B cell (primary cell): ENCODE measurements around the gene ERRFI1. TPM values are rescaled to one million over a fixed set of nuclear protein-coding genes. Genes with fewer than 3 reads are reported as not detected.

Source experiments
- ATAC-seq: fragments of 200-7000 bp; cut with Tn5 transposase; one replicate; pipeline ENCODE4 v1.10.0; 2021; ENCODE audit warnings: low read depth, mild to moderate bottlenecking, moderate number of reproducible peaks, moderate library complexity
- CTCF ChIA-PET: fragments of 350-600 bp; sonication (Branson Sonifier 250); formaldehyde crosslinking; loops from one replicate; lab custom pipeline; 2021; ENCODE audit warnings: antibody characterized with exemption, inconsistent platforms; lab: Charles Lee
- POLR2A ChIA-PET: fragments of 350-600 bp; sonication (Branson Sonifier 250); formaldehyde crosslinking; loops from one replicate; lab custom pipeline; 2021; ENCODE audit warnings: antibody characterized with exemption; lab: Charles Lee
- DNase-seq: peaks from one replicate; pipeline ENCODE4 v3.0.0; 2013
- H2AFZ ChIP-seq: 2 replicates; pipeline ENCODE4 v1.6.1; 2012; ENCODE audit warnings: mild to moderate bottlenecking, low read depth, low read length; ENCODE audit not compliant: insufficient read depth, poor library complexity, severe bottlenecking
- H3K27ac ChIP-seq, 2 donors: 1 replicate in 1 of 2; 2 replicates in 1 of 2; pipeline ENCODE4 v1.5.1; 2012 to 2013; ENCODE audit warnings: low read length in 2 of 2, mild to moderate bottlenecking in 2 of 2, moderate library complexity in 1 of 2
- H3K27me3 ChIP-seq, 4 experiments: fragments of 200-600 bp in 1 of 4; sonication (generic) in 1 of 4; replicated peaks in 1 of 4; 1 replicate in 2 of 4; 2 replicates in 2 of 4; pipeline versions ENCODE4 v1.6.1 to v1.7.0; 2013 to 2016; ENCODE audit warnings: low read length in 3 of 4, mild to moderate bottlenecking in 2 of 4, mixed read lengths in 1 of 4, moderate library complexity in 1 of 4; ENCODE audit not compliant: insufficient read depth in 4 of 4, control insufficient read depth in 3 of 4; ENCODE audit errors: control extremely low read depth in 1 of 4
- H3K36me3 ChIP-seq, 2 experiments: replicated peaks in 1 of 2; 1 replicate in 1 of 2; 2 replicates in 1 of 2; pipeline versions ENCODE4 v1.6.1 to v1.7.1; 2013; ENCODE audit warnings: low read length in 1 of 2; ENCODE audit not compliant: insufficient read depth in 2 of 2, control insufficient read depth in 1 of 2; ENCODE audit errors: control extremely low read depth in 1 of 2, extremely low read depth in 1 of 2
- H3K4me1 ChIP-seq, 2 donors: fragments of 200-600 bp in 1 of 2; sonication (generic) in 1 of 2; 1 replicate in 1 of 2; 2 replicates in 1 of 2; pipeline versions ENCODE4 v1.5.1 to v1.6.1; 2013 to 2017; ENCODE audit warnings: low read length in 2 of 2; ENCODE audit not compliant: control insufficient read depth in 2 of 2, insufficient read depth in 2 of 2
- H3K4me2 ChIP-seq: replicated peaks from 2 replicates; pipeline ENCODE3; 2012; ENCODE audit warnings: mild to moderate bottlenecking, low read depth, low read length; ENCODE audit not compliant: poor library complexity, severe bottlenecking
- H3K4me3 ChIP-seq, 5 experiments: fragments of 200-600 bp in 1 of 5; sonication (generic) in 1 of 5; 1 replicate in 3 of 5; 2 replicates in 2 of 5; pipeline versions ENCODE4 v1.5.1 to v1.7.0; 2011 to 2016; ENCODE audit warnings: low read length in 4 of 5, mild to moderate bottlenecking in 4 of 5, low read depth in 2 of 5, control low read depth in 1 of 5, moderate library complexity in 1 of 5; ENCODE audit not compliant: insufficient read depth in 1 of 5; ENCODE audit errors: control extremely low read depth in 1 of 5, extremely low read depth in 1 of 5
- H3K79me2 ChIP-seq: fragments of 200-600 bp; sonication (generic); one replicate; pipeline ENCODE4 v1.6.0; 2016; ENCODE audit warnings: low read length; ENCODE audit not compliant: control insufficient read depth, insufficient read depth
- H3K9ac ChIP-seq: fragments of 200-600 bp; sonication (generic); 2 replicates; pipeline ENCODE4 v1.6.1; 2017; ENCODE audit warnings: mild to moderate bottlenecking, low read length, moderate library complexity
- H3K9me3 ChIP-seq, 3 donors: one replicate each; pipeline versions ENCODE4 v1.6.1 to v1.7.1; 2013; ENCODE audit warnings: low read length in 2 of 3; ENCODE audit not compliant: control insufficient read depth in 2 of 3, insufficient read depth in 1 of 3; ENCODE audit errors: control extremely low read depth in 1 of 3
- H4K20me1 ChIP-seq: 2 replicates; pipeline ENCODE4 v1.6.0; 2012; ENCODE audit warnings: mild to moderate bottlenecking, low read length; ENCODE audit not compliant: insufficient read depth, control insufficient read depth, poor library complexity, severe bottlenecking
- H3K27ac Mint-ChIP-seq: one replicate; pipeline ENCODE4 v1.8.0; 2021; ENCODE audit warnings: mixed read lengths
- H3K27me3 Mint-ChIP-seq: one replicate; pipeline ENCODE4 v1.8.0; 2021; ENCODE audit warnings: mixed read lengths
- H3K4me1 Mint-ChIP-seq: one replicate; pipeline ENCODE4 v1.8.0; 2021; ENCODE audit warnings: mixed read lengths
- H3K4me3 Mint-ChIP-seq: one replicate; pipeline ENCODE4 v1.8.0; 2021; ENCODE audit warnings: mixed read lengths
- H3K9me3 Mint-ChIP-seq: one replicate; pipeline ENCODE4 v1.8.0; 2022; ENCODE audit warnings: mixed read lengths; ENCODE audit not compliant: insufficient read depth
- CTCF ChIP-seq: fragments of 200-600 bp; IDR thresholded peaks from one replicate; pipeline ENCODE4 v1.8.0; 2022; ENCODE audit warnings: antibody characterized with exemption, mild to moderate bottlenecking
- EZH2 ChIP-seq: IDR thresholded peaks from 2 replicates; pipeline ENCODE4 v1.6.1; 2012; ENCODE audit warnings: borderline replicate concordance, low read depth, mild to moderate bottlenecking, moderate library complexity, low read length; ENCODE audit not compliant: insufficient read depth, poor library complexity, severe bottlenecking
- WGBS: methylation state at CpG from one replicate; pipeline ENCODE4 v1.1.5; 2013; ENCODE audit warnings: missing lambda C conversion rate; ENCODE audit not compliant: insufficient coverage; 5-methylcytosine and 5-hydroxymethylcytosine counted together
- intact Hi-C: fragments of 100-400 bp; cut with micrococcal nuclease; formaldehyde crosslinking; loops from one replicate; pipeline ENCODE4 v1.10.0; 2022
- polyA plus RNA-seq: library from polyadenylated mRNA; depleted of rRNA; stranded (reverse); fragments of >200 nt; gene quantifications from 2 replicates; pipeline ENCODE4 v1.2.3, GENCODE V29; 2012
- total RNA-seq, 2 donors: library from RNA; stranded (reverse); fragments of 120-200 nt in 1 of 2; gene quantifications; 1 replicate in 1 of 2; 2 replicates in 1 of 2; pipeline versions ENCODE4 v1.2.3 to v1.2.4, GENCODE V29; 2013 to 2022

The ERRFI1 gene
- total and polyA plus RNA-seq, 2 donors (not counting 1 experiment from before 2014, with no cell fraction given): 1.5 to 2.0 TPM

GRCh38 chr1:7984811-7985210 is 41.3 kb downstream of the ERRFI1 start:
- intact Hi-C loops: no loop called here
- no peak overlapping the region for H3K27ac Mint-ChIP-seq
- ATAC-seq (no peak), DNase-seq (no peak)
- Histone ChIP-seq H4K20me1 (peaks cover 5% of the 10 kb centered on the region), H2AFZ (no peak overlapping the region), H3K36me3 (peaks cover 17 to 56% of the 10 kb centered on the region in 2 experiments), H3K4me2 (no peak overlapping the region), H3K27ac (no peak overlapping the region), H3K27me3 (no peaks in the 10 kb centered on the region), H3K9ac (no peak overlapping the region), H3K4me1 (peaks cover 4 to 6% of the 10 kb centered on the region in 2 donors), H3K79me2 (no peaks in the 10 kb centered on the region), H3K9me3 (no peaks in the 10 kb centered on the region), H3K4me3 (no peak overlapping the region)
- H3K4me1 Mint-ChIP-seq: peaks cover 5% of the 10 kb centered on the region
- ChIA-PET POLR2A (no interaction called here), CTCF (interaction anchor here (0.7 to 4.6 kb wide), 5 partner anchors 10 to 366 kb away, joined by 3 to 40 read pairs (median 7); no protein-coding TSS in a partner anchor)
- over 99% methylated on average over 6 of the region's 15 CpGs for WGBS
- no peak for TF ChIP-seq EZH2
- no peak for TF ChIP-seq CTCF
- no peaks in the 10 kb centered on the region for H3K9me3 Mint-ChIP-seq
- H3K27me3 Mint-ChIP-seq: no peaks in the 10 kb centered on the region
- no peak overlapping the region for H3K4me3 Mint-ChIP-seq

GRCh38 chr1:7983086-7983778 is 42.9 kb downstream of the ERRFI1 start:
- 98% methylated on average over 15 of the region's 15 CpGs for WGBS
- intact Hi-C loops: no loop called here
- POLR2A ChIA-PET: no interaction called here
- DNase-seq (no peak), ATAC-seq (no peak)
- no peaks in the 10 kb centered on the region for H3K27me3 ChIP-seq
- H3K79me2 ChIP-seq: no peaks in the 10 kb centered on the region
- H3K36me3 ChIP-seq: peaks cover 20 to 66% of the 10 kb centered on the region in 2 experiments
- no peak overlapping the region for H2AFZ ChIP-seq
- CTCF ChIA-PET: interaction anchor here (0.5 to 4.6 kb wide), 10 partner anchors 8 to 743 kb away, joined by 3 to 40 read pairs (median 6); no protein-coding TSS in a partner anchor
- Mint-ChIP-seq H3K27ac (no peak overlapping the region), H3K4me1 (peaks cover 5% of the 10 kb centered on the region), H3K27me3 (no peaks in the 10 kb centered on the region), H3K9me3 (no peaks in the 10 kb centered on the region), H3K4me3 (no peak overlapping the region)
- H3K9ac ChIP-seq: no peak overlapping the region
- no peak overlapping the region for H3K27ac ChIP-seq
- peaks cover 4 to 6% of the 10 kb centered on the region in 2 donors for H3K4me1 ChIP-seq
- TF ChIP-seq EZH2 (no peak), CTCF (no peak)
- H3K4me3 ChIP-seq: no peak overlapping the region
- peaks cover 5% of the 10 kb centered on the region for H4K20me1 ChIP-seq
- no peak overlapping the region for H3K4me2 ChIP-seq
- no peaks in the 10 kb centered on the region for H3K9me3 ChIP-seq
